ENCODE data around the gene PNMA6E.
A peak's percentile ranks its signal among the peaks of the same experiment; 100 is the strongest.

Gene PNMA6E

GRCh38 chrX:153412746-153413720 is 11.9 kb upstream of the PNMA6E start:
- DNase-seq (ENCODE audit: insufficient read length) (no peak), FAIRE-seq (no peak)
- no peak for TF ChIP-seq POLR2AphosphoS5 (IDR thresholded peaks at IDR 0.05; ENCODE audit: low read depth, low read length)
- TF ChIP-seq TAF1 (IDR thresholded peaks at IDR 0.05; ENCODE audit: borderline replicate concordance, low read depth, low read length): no peak
- no peak for TF ChIP-seq POLR2A (IDR thresholded peaks at IDR 0.05; ENCODE audit: low read depth, low read length)

- TF ChIP-seq TAF1 (IDR thresholded peaks at IDR 0.05; ENCODE audit: borderline replicate concordance, low read depth, low read length) (no peak), POLR2AphosphoS5 (IDR thresholded peaks at IDR 0.05; ENCODE audit: low read depth, low read length) (no peak), POLR2A (IDR thresholded peaks at IDR 0.05; ENCODE audit: low read depth, low read length) (no peak)
- DNase-seq (ENCODE audit: insufficient read length) (no peak), FAIRE-seq (no peak)
Measured at GRCh38 chrX:153411988-153412574, 10.9 kb upstream of the PNMA6E start.

- TF ChIP-seq POLR2A (IDR thresholded peaks at IDR 0.05; ENCODE audit: low read depth, low read length) (peak; percentile 18; the same call in 1 of the 2 replicates), POLR2AphosphoS5 (IDR thresholded peaks at IDR 0.05; ENCODE audit: low read depth, low read length) (no peak), TAF1 (IDR thresholded peaks at IDR 0.05; ENCODE audit: borderline replicate concordance, low read depth, low read length) (no peak)
- peak; percentile 69 for DNase-seq (ENCODE audit: insufficient read length)
- FAIRE-seq: no peak
Measured at GRCh38 chrX:153411255-153411987, 10.3 kb upstream of the PNMA6E start, which contains the start of gene ZFP92. ZFP92 (plus strand) TSS chrX:153411472; CDS start chrX:153418323, 6,851 bp downstream.

DNA sequence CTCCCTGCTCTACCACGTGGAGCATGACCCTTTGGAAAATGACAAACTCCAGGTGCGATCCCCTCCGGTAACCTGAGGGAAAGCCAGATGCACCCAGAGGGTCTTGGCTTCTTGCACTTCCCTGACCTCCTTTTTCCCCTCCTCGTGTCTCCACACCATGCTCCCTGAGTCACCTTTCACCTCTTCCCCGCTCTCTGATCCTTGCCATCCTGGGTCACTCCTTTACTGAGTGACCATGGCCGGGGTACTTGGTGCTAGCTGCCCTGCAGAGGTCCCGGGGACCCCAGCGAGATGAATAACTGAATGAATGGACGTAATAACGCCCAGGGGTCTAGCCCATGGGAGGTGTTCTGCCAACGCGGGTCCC is 9.7 kb upstream of the PNMA6E start:
- TF ChIP-seq TAF1 (IDR thresholded peaks at IDR 0.05; ENCODE audit: borderline replicate concordance, low read depth, low read length): no peak
- TF ChIP-seq POLR2AphosphoS5 (IDR thresholded peaks at IDR 0.05; ENCODE audit: low read depth, low read length): no peak
- TF ChIP-seq POLR2A (IDR thresholded peaks at IDR 0.05; ENCODE audit: low read depth, low read length): no peak
- DNase-seq (ENCODE audit: insufficient read length) (no peak), FAIRE-seq (no peak)

DNA sequence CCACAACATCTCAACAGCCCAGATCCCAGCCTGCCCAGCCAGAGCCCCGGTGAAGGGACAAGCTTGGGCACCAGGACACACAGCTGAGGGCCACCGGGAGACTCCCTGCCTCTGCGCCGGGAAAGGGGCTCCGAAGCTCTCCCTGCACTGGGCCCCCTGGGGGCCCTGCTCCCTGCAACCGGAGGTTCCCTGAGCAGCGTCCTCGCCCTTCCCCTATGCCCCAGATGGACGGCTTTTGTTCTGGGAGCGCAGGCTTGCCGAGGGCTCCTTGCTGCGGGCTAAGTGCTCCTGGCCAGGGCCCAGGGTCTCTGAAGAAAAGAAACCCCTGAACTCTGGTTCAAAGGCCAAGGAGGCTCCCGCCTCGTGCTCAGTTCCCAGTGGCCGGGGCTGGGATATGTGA is 9.2 kb upstream of the PNMA6E start:
- DNase-seq (ENCODE audit: insufficient read length) (no peak), FAIRE-seq (no peak)
- TF ChIP-seq POLR2A (IDR thresholded peaks at IDR 0.05; ENCODE audit: low read depth, low read length) (no peak), TAF1 (IDR thresholded peaks at IDR 0.05; ENCODE audit: borderline replicate concordance, low read depth, low read length) (no peak), POLR2AphosphoS5 (IDR thresholded peaks at IDR 0.05; ENCODE audit: low read depth, low read length) (no peak)

- TF ChIP-seq POLR2AphosphoS5 (IDR thresholded peaks at IDR 0.05; ENCODE audit: low read depth, low read length): no peak
- TF ChIP-seq TAF1 (IDR thresholded peaks at IDR 0.05; ENCODE audit: borderline replicate concordance, low read depth, low read length): no peak
- no peak for TF ChIP-seq POLR2A (IDR thresholded peaks at IDR 0.05; ENCODE audit: low read depth, low read length)
- FAIRE-seq: no peak
- DNase-seq (ENCODE audit: insufficient read length): no peak
Measured at GRCh38 chrX:153409414-153410101, 8.4 kb upstream of the PNMA6E start.

GRCh38 chrX:153408871-153409351 is 7.8 kb upstream of the PNMA6E start:
- FAIRE-seq (no peak), DNase-seq (ENCODE audit: insufficient read length) (no peak)
- TF ChIP-seq TAF1 (IDR thresholded peaks at IDR 0.05; ENCODE audit: borderline replicate concordance, low read depth, low read length): no peak
- TF ChIP-seq POLR2AphosphoS5 (IDR thresholded peaks at IDR 0.05; ENCODE audit: low read depth, low read length): no peak
- no peak for TF ChIP-seq POLR2A (IDR thresholded peaks at IDR 0.05; ENCODE audit: low read depth, low read length)

DNA sequence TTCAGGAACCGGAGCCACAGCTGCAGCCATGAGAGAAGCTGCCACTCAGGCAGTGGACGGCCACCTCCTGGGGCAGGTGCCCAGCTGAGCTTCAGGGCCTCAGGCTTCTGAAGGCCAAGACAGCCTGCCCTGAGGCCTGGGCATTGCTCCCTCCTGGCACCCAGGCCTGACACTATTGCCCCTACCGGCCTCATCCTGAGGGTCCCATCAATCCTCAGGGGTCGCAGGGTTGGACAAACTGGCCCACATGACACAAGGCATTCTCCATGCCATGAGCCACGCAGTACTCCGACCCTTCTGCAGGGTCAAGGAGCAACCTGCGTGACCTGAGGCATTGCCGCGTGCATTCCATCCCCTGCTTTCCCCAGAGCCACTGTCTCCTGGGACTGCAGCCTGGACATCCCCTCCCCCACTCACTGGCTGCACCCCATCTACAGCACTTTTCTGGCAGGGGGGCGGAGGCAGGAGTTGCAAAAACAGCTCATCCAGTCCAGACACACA is 7.1 kb upstream of the PNMA6E start:
- TF ChIP-seq POLR2AphosphoS5 (IDR thresholded peaks at IDR 0.05; ENCODE audit: low read depth, low read length) (no peak), POLR2A (IDR thresholded peaks at IDR 0.05; ENCODE audit: low read depth, low read length) (no peak), TAF1 (IDR thresholded peaks at IDR 0.05; ENCODE audit: borderline replicate concordance, low read depth, low read length) (no peak)
- DNase-seq (ENCODE audit: insufficient read length) (no peak), FAIRE-seq (no peak)

DNA sequence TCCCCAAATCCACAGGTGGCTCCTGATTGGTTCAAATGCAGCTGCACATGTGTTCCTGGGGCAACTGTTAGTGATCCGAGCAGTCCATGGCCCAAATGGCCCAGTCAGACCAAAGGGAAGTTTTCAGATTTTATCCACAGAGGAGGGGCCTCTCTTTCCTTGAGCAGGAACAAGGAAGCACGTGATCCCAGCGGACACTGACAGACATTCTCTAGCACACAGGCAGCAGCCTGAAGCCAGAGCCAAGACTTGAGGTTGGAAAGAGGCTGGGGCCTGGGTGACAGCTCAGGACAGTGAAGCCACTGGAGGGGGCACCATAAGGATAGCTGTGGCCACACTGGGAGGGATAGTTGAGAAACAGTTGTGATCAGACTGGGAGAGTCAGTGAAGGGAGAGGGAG is 6.6 kb upstream of the PNMA6E start:
- DNase-seq (ENCODE audit: insufficient read length) (no peak), FAIRE-seq (no peak)
- TF ChIP-seq POLR2AphosphoS5 (IDR thresholded peaks at IDR 0.05; ENCODE audit: low read depth, low read length) (no peak), POLR2A (IDR thresholded peaks at IDR 0.05; ENCODE audit: low read depth, low read length) (no peak), TAF1 (IDR thresholded peaks at IDR 0.05; ENCODE audit: borderline replicate concordance, low read depth, low read length) (no peak)

DNA sequence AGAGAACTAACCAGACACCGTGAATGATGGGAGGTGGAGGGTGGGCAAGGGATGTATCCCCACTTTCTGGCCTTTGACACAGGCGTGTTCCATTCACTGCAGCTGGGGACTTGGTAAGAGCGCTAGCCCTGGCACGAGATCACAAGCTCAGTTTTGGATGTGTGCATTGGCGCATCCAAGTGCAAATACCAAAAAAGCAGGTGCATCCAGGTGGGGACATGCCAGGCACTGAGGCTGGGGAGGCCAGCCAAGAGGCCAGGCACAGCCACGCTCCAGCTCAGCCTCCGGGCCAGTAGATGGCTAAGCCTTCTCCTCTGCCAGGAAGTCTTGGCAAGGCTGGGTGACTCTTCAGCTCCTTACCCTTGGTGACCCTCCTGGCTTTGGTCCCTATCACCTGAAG is 5.8 kb upstream of the PNMA6E start:
- DNase-seq (ENCODE audit: insufficient read length) (no peak), FAIRE-seq (no peak)
- TF ChIP-seq POLR2AphosphoS5 (IDR thresholded peaks at IDR 0.05; ENCODE audit: low read depth, low read length) (no peak), POLR2A (IDR thresholded peaks at IDR 0.05; ENCODE audit: low read depth, low read length) (no peak), TAF1 (IDR thresholded peaks at IDR 0.05; ENCODE audit: borderline replicate concordance, low read depth, low read length) (no peak)
